Measurements from ENCODE around the gene MUC2. TPM values are rescaled to one million over a fixed set of nuclear protein-coding genes. Genes with fewer than 3 reads are reported as not detected.

MUC2 gene
- total and polyA plus RNA-seq, 10 of the 15 experiments (the other 5 are each of a cell fraction or from before 2014, with no cell fraction given), result 0.23 TPM; not detected in 9

DNA sequence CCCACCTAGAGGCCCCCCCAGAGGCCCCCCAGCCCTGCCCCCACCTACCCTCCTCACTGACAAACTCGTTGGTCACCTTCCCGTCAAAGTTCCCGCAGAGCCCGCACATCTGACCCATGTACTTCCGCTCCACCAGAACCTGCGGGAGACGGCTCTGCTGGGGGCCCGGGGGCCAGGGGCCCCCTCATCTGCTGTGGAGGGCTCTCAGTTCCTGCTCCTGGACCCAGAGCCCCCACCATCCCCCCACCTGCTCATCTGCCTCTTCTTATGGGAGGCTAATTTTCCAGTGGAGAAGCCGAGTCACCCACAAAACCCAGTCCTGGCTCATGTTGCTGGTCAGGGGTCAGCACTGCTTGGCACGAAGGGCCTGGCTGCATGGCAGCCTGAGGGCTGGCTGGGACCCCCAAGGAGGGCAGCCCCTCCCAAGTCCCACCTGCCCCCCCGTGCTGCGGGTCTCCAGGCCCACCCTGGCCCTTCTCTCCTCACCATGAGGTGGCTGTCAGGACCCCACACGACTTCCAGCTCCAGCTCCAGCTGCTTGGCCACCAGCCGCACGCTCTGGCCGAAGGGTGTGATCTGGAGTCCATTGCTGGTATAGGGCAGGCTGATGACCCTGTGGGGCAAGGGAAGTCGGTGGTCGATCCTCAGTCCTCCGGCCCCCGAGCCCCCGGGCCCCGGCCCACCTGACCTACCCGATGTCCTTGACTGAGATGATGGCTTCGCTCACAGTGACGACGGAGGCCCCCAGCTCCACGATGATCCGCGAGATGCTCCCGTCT, 43.4 kb upstream of the MUC2 start:
- BruUV-seq (replicated peaks), result no TSS peak
- Histone ChIP-seq H3K4me1 (ENCODE audit: control insufficient read depth, insufficient read depth, low read length) (no peaks in the 10 kb centered on the region), H4K20me1 (ENCODE audit: control insufficient read depth, insufficient read depth) (no peaks in the 10 kb centered on the region), H3K4me3 (no peak overlapping the region), H3K9ac (ENCODE audit: control insufficient read depth, insufficient read depth, low read length) (no peak overlapping the region), H3K27me3 (replicated peaks in 1 of 2; ENCODE audit: control insufficient read depth in 2 of 2, insufficient read depth in 2 of 2, low read length in 1 of 2) (no peaks in the 10 kb centered on the region), H3K79me2 (ENCODE audit: control insufficient read depth, insufficient read depth, low read length) (no peaks in the 10 kb centered on the region), H3K4me2 (ENCODE audit: control insufficient read depth, insufficient read depth) (no peak overlapping the region), H3K9me3 (replicated peaks; ENCODE audit: control insufficient read depth, insufficient read depth, low read length) (no peaks in the 10 kb centered on the region), H2AFZ (ENCODE audit: control insufficient read depth, low read depth, low read length) (no peak overlapping the region), H3K36me3 (ENCODE audit: control insufficient read depth in 2 of 2, insufficient read depth in 2 of 2, low read length in 1 of 2) (no peaks in the 10 kb centered on the region), H3K27ac (ENCODE audit: control insufficient read depth, insufficient read depth) (no peak overlapping the region)
- TF ChIP-seq MEF2A (IDR thresholded peaks at IDR 0.05; ENCODE audit: insufficient read depth, low read depth, low read length) (no peak), POLR2A (IDR thresholded peaks at IDR 0.05; ENCODE audit: low read depth, low read length) (no peak)
- FAIRE-seq, result no peak
- 69% methylated on average over 24 of the region's 30 CpGs for WGBS (ENCODE audit: insufficient coverage, insufficient replicate concordance, low lambda C conversion rate, missing lambda C conversion rate)
- ChIA-PET POLR2A (no interaction called here), RAD21 (ENCODE audit: unreplicated experiment) (no interaction called here), CTCF (no interaction called here), SMC1A (ENCODE audit: uncharacterized antibody, unreplicated experiment) (no interaction called here)
- no peak for DNase-seq (ENCODE audit: low read depth, low spot score)
- ATAC-seq, result no peak
- in situ Hi-C loops (cut with MboI) (no loop called here), intact Hi-C loops (cut with micrococcal nuclease; ENCODE audit: unreplicated experiment) (no loop called here)

DNA sequence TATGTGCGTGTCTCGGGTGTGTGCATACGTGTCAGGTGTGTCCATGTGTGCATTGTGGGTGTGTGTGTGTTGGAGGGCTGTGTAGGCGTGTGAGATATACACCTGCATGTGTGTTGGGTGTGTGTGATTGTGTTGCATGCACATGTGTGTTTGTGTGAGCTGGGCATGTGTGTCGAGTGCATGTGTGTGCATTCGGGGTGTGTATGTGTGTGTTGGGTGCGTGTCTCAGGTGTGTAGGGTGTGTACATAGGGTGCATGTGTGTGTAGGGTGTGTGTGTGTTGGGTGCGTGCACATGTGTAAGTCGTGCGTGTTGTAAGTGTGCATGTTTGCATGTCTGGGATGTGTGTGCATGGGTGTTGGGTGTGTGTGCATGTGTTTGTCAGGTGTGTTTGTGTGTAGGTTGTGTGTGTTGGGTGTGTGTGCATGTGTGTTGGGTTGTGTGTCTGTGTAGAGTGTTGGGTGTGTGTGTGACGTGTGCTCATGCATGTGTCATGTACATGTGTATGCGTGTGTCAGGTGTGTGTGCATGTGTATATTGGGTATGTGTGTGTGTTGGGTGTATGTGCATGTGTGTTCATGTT, 42.3 kb upstream of the MUC2 start:
- SMC1A ChIA-PET (ENCODE audit: uncharacterized antibody, unreplicated experiment), result no interaction called here
- ATAC-seq (no peak), DNase-seq (ENCODE audit: low read depth, low spot score) (no peak), FAIRE-seq (no peak)
- Histone ChIP-seq H3K79me2 (ENCODE audit: control insufficient read depth, insufficient read depth, low read length) (no peaks in the 10 kb centered on the region), H3K4me3 (no peak overlapping the region), H3K27ac (ENCODE audit: control insufficient read depth, insufficient read depth) (no peak overlapping the region), H3K27me3 (replicated peaks in 1 of 2; ENCODE audit: control insufficient read depth in 2 of 2, insufficient read depth in 2 of 2, low read length in 1 of 2) (no peaks in the 10 kb centered on the region), H3K9ac (ENCODE audit: control insufficient read depth, insufficient read depth, low read length) (no peak overlapping the region), H3K4me2 (ENCODE audit: control insufficient read depth, insufficient read depth) (no peak overlapping the region), H4K20me1 (ENCODE audit: control insufficient read depth, insufficient read depth) (no peaks in the 10 kb centered on the region), H3K9me3 (replicated peaks; ENCODE audit: control insufficient read depth, insufficient read depth, low read length) (no peaks in the 10 kb centered on the region), H2AFZ (ENCODE audit: control insufficient read depth, low read depth, low read length) (no peak overlapping the region), H3K4me1 (ENCODE audit: control insufficient read depth, insufficient read depth, low read length) (no peaks in the 10 kb centered on the region), H3K36me3 (ENCODE audit: control insufficient read depth in 2 of 2, insufficient read depth in 2 of 2, low read length in 1 of 2) (no peaks in the 10 kb centered on the region)
- in situ Hi-C loops (cut with MboI), result no loop called here
- RAD21 ChIA-PET (ENCODE audit: unreplicated experiment), result no interaction called here
- 53% methylated on average over 12 of the region's 12 CpGs for WGBS (ENCODE audit: insufficient coverage, insufficient replicate concordance, low lambda C conversion rate, missing lambda C conversion rate)
- no TSS peak for BruUV-seq (replicated peaks)
- TF ChIP-seq, protein P1, sequence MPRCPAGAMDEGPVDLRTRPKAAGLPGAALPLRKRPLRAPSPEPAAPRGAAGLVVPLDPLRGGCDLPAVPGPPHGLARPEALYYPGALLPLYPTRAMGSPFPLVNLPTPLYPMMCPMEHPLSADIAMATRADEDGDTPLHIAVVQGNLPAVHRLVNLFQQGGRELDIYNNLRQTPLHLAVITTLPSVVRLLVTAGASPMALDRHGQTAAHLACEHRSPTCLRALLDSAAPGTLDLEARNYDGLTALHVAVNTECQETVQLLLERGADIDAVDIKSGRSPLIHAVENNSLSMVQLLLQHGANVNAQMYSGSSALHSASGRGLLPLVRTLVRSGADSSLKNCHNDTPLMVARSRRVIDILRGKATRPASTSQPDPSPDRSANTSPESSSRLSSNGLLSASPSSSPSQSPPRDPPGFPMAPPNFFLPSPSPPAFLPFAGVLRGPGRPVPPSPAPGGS (IDR thresholded peaks at IDR 0.05; ENCODE audit: borderline replicate concordance, insufficient read depth, low read depth, low read length, poor library complexity, severe bottlenecking), result peak; percentile 79
- TF ChIP-seq MTA2 (IDR thresholded peaks at IDR 0.05; ENCODE audit: low read depth) (no peak), BCL11A (IDR thresholded peaks at IDR 0.05; ENCODE audit: low read depth, low read length) (no peak)
- POLR2A ChIA-PET, result no interaction called here
- intact Hi-C loops (cut with micrococcal nuclease; ENCODE audit: unreplicated experiment), result no loop called here
- CTCF ChIA-PET, result interaction anchor here (0.6 kb wide), 1 partner anchor 157 kb away, joined by 3 read pairs; no protein-coding TSS in a partner anchor
